Measurements from ENCODE around the gene HNRNPH2. TPM values are rescaled to one million over a fixed set of nuclear protein-coding genes. Genes with fewer than 3 reads are reported as not detected.

The HNRNPH2 gene
- polyA plus RNA-seq, 1 donor (not counting 4 experiments of a cell fraction or from before 2014, with no cell fraction given), result 73.2 TPM

GRCh38 chrX:101429934-101430333 lies 21.9 kb downstream of the HNRNPH2 start:
- Histone ChIP-seq H2AFZ (ENCODE audit: control insufficient read depth, low read length) (no peak overlapping the region), H3K4me2 (ENCODE audit: control insufficient read depth, extremely low read depth, insufficient read depth, low read depth, low read length) (no peak overlapping the region), H3K9ac (ENCODE audit: control insufficient read depth, extremely low read depth, insufficient read depth, low read length) (no peak overlapping the region), H3K36me3 (ENCODE audit: control insufficient read depth in 2 of 2, extremely low read depth in 1 of 2, insufficient read depth in 2 of 2, low read length in 2 of 2) (no peaks in the 10 kb centered on the region), H3K79me2 (ENCODE audit: control insufficient read depth, insufficient read depth, low read length) (no peaks in the 10 kb centered on the region), H3K9me3 (ENCODE audit: control insufficient read depth, low read depth, low read length) (no peaks in the 10 kb centered on the region), H3K27ac (ENCODE audit: control insufficient read depth, insufficient read depth, low read length) (no peak overlapping the region), H4K20me1 (ENCODE audit: control insufficient read depth, extremely low read depth, insufficient read depth, low read length) (no peaks in the 10 kb centered on the region), H3K4me1 (ENCODE audit: control insufficient read depth, extremely low read depth, insufficient read depth, low read length) (no peaks in the 10 kb centered on the region), H3K9me1 (ENCODE audit: control insufficient read depth, extremely low read depth, insufficient read depth, low read length) (no peaks in the 10 kb centered on the region), H3K27me3 (ENCODE audit: control insufficient read depth, extremely low read depth, insufficient read depth, low read length) (no peaks in the 10 kb centered on the region), H3K4me3 (ENCODE audit: control insufficient read depth in 2 of 3, extremely low read depth in 1 of 3, insufficient read depth in 2 of 3, low read depth in 1 of 3, low read length in 3 of 3) (no peak overlapping the region)
- dilution Hi-C loops (cut with MboI; ENCODE audit: extremely low pct_ligation_motif_present, low sequenced_read_pairs), result no loop called here
- no peak for DNase-seq (ENCODE audit: low read depth, low spot score)
- no peak for FAIRE-seq
- no peak for TF ChIP-seq EZH2 (IDR thresholded peaks at IDR 0.05; ENCODE audit: low read length)

GRCh38 chrX:101430457-101431078 lies 22.5 kb downstream of the HNRNPH2 start:
- no peaks in the 10 kb centered on the region for H3K27me3 ChIP-seq (ENCODE audit: control insufficient read depth, extremely low read depth, insufficient read depth, low read length)
- dilution Hi-C loops (cut with MboI; ENCODE audit: extremely low pct_ligation_motif_present, low sequenced_read_pairs), result no loop called here
- TF ChIP-seq CTCF (optimal IDR thresholded peaks at IDR 0.05 in 1 of 3, IDR thresholded peaks at IDR 0.05 in 1 of 3, conservative IDR thresholded peaks at IDR 0.05 in 1 of 3; ENCODE audit: extremely low read depth in 1 of 3, insufficient read depth in 2 of 3, low read length in 3 of 3) (no peak), EZH2 (IDR thresholded peaks at IDR 0.05; ENCODE audit: low read length) (no peak)
- H2AFZ ChIP-seq (ENCODE audit: control insufficient read depth, low read length), result no peak overlapping the region
- DNase-seq (ENCODE audit: low read depth, low spot score) (no peak), FAIRE-seq (no peak)
- H3K27ac ChIP-seq (ENCODE audit: control insufficient read depth, insufficient read depth, low read length), result no peak overlapping the region
- no peaks in the 10 kb centered on the region for H3K36me3 ChIP-seq (ENCODE audit: control insufficient read depth in 2 of 2, extremely low read depth in 1 of 2, insufficient read depth in 2 of 2, low read length in 2 of 2)
- no peak overlapping the region for H3K4me3 ChIP-seq (ENCODE audit: control insufficient read depth in 2 of 3, extremely low read depth in 1 of 3, insufficient read depth in 2 of 3, low read depth in 1 of 3, low read length in 3 of 3)
- no peaks in the 10 kb centered on the region for H3K9me3 ChIP-seq (ENCODE audit: control insufficient read depth, low read depth, low read length)
- no peaks in the 10 kb centered on the region for H3K79me2 ChIP-seq (ENCODE audit: control insufficient read depth, insufficient read depth, low read length)
- no peak overlapping the region for H3K9ac ChIP-seq (ENCODE audit: control insufficient read depth, extremely low read depth, insufficient read depth, low read length)
- no peaks in the 10 kb centered on the region for H4K20me1 ChIP-seq (ENCODE audit: control insufficient read depth, extremely low read depth, insufficient read depth, low read length)
- no peaks in the 10 kb centered on the region for H3K4me1 ChIP-seq (ENCODE audit: control insufficient read depth, extremely low read depth, insufficient read depth, low read length)
- H3K9me1 ChIP-seq (ENCODE audit: control insufficient read depth, extremely low read depth, insufficient read depth, low read length), result no peaks in the 10 kb centered on the region
- no peak overlapping the region for H3K4me2 ChIP-seq (ENCODE audit: control insufficient read depth, extremely low read depth, insufficient read depth, low read depth, low read length)

- no peaks in the 10 kb centered on the region for H4K20me1 ChIP-seq (ENCODE audit: control insufficient read depth, extremely low read depth, insufficient read depth, low read length)
- H3K9me1 ChIP-seq (ENCODE audit: control insufficient read depth, extremely low read depth, insufficient read depth, low read length), result no peaks in the 10 kb centered on the region
- H3K27ac ChIP-seq (ENCODE audit: control insufficient read depth, insufficient read depth, low read length), result no peak overlapping the region
- H3K9ac ChIP-seq (ENCODE audit: control insufficient read depth, extremely low read depth, insufficient read depth, low read length), result no peak overlapping the region
- no peaks in the 10 kb centered on the region for H3K9me3 ChIP-seq (ENCODE audit: control insufficient read depth, low read depth, low read length)
- no peak for DNase-seq (ENCODE audit: low read depth, low spot score)
- no peak overlapping the region for H2AFZ ChIP-seq (ENCODE audit: control insufficient read depth, low read length)
- no peak for FAIRE-seq
- H3K36me3 ChIP-seq (ENCODE audit: control insufficient read depth in 2 of 2, extremely low read depth in 1 of 2, insufficient read depth in 2 of 2, low read length in 2 of 2), result no peaks in the 10 kb centered on the region
- dilution Hi-C loops (cut with MboI; ENCODE audit: extremely low pct_ligation_motif_present, low sequenced_read_pairs), result no loop called here
- no peaks in the 10 kb centered on the region for H3K27me3 ChIP-seq (ENCODE audit: control insufficient read depth, extremely low read depth, insufficient read depth, low read length)
- TF ChIP-seq EZH2 (IDR thresholded peaks at IDR 0.05; ENCODE audit: low read length) (no peak), CTCF (optimal IDR thresholded peaks at IDR 0.05 in 1 of 3, IDR thresholded peaks at IDR 0.05 in 1 of 3, conservative IDR thresholded peaks at IDR 0.05 in 1 of 3; ENCODE audit: extremely low read depth in 1 of 3, insufficient read depth in 2 of 3, low read length in 3 of 3) (no peak)
- no peak overlapping the region for H3K4me3 ChIP-seq (ENCODE audit: control insufficient read depth in 2 of 3, extremely low read depth in 1 of 3, insufficient read depth in 2 of 3, low read depth in 1 of 3, low read length in 3 of 3)
- no peaks in the 10 kb centered on the region for H3K4me1 ChIP-seq (ENCODE audit: control insufficient read depth, extremely low read depth, insufficient read depth, low read length)
- H3K4me2 ChIP-seq (ENCODE audit: control insufficient read depth, extremely low read depth, insufficient read depth, low read depth, low read length), result no peak overlapping the region
- H3K79me2 ChIP-seq (ENCODE audit: control insufficient read depth, insufficient read depth, low read length), result no peaks in the 10 kb centered on the region
Observed at GRCh38 chrX:101442085-101442484, 34.1 kb downstream of the HNRNPH2 start.
